ENCODE data around the gene CASTOR2.

CASTOR2 gene

GRCh38 chr7:75018570-75019364 lies 54.3 kb downstream of the CASTOR2 start:
- H3K36me3 Mint-ChIP-seq (ENCODE audit: insufficient read depth): no peaks in the 10 kb centered on the region
- no peak overlapping the region for H3K27ac Mint-ChIP-seq
- ATAC-seq (replicated peaks): no peak
- no peaks in the 10 kb centered on the region for H3K27me3 Mint-ChIP-seq
- no peaks in the 10 kb centered on the region for H3K4me1 Mint-ChIP-seq (ENCODE audit: low read depth in 2 of 2)
- H3K9me3 Mint-ChIP-seq: no peaks in the 10 kb centered on the region
- no peak for DNase-seq
- H3K4me3 Mint-ChIP-seq: no peak overlapping the region

- H3K36me3 Mint-ChIP-seq (ENCODE audit: insufficient read depth): no peaks in the 10 kb centered on the region
- H3K4me3 Mint-ChIP-seq: no peak overlapping the region
- ATAC-seq (replicated peaks): no peak
- DNase-seq: no peak
- H3K9me3 Mint-ChIP-seq: no peaks in the 10 kb centered on the region
- no peaks in the 10 kb centered on the region for H3K27me3 Mint-ChIP-seq
- H3K4me1 Mint-ChIP-seq (ENCODE audit: low read depth in 2 of 2): no peaks in the 10 kb centered on the region
- no peak overlapping the region for H3K27ac Mint-ChIP-seq
These were observed 55.3 kb downstream of the CASTOR2 start for GRCh38 chr7:75019800-75020199.

GRCh38 chr7:75024922-75025321 lies 60.4 kb downstream of the CASTOR2 start:
- ATAC-seq (replicated peaks) (no peak), DNase-seq (no peak)
- peak overlapping the region; percentile 54 to 83 for H3K27ac Mint-ChIP-seq
- H3K27me3 Mint-ChIP-seq: no peaks in the 10 kb centered on the region
- no peaks in the 10 kb centered on the region for H3K4me1 Mint-ChIP-seq (ENCODE audit: low read depth in 2 of 2)
- no peak overlapping the region for H3K4me3 Mint-ChIP-seq
- no peaks in the 10 kb centered on the region for H3K9me3 Mint-ChIP-seq
- peaks cover 6% of the 10 kb centered on the region for H3K36me3 Mint-ChIP-seq (ENCODE audit: insufficient read depth)

GRCh38 chr7:75028299-75028698 lies 63.8 kb downstream of the CASTOR2 start:
- Mint-ChIP-seq H3K9me3 (no peaks in the 10 kb centered on the region), H3K27me3 (no peaks in the 10 kb centered on the region), H3K36me3 (ENCODE audit: insufficient read depth) (peaks cover 6% of the 10 kb centered on the region), H3K4me3 (no peak overlapping the region), H3K4me1 (ENCODE audit: low read depth in 2 of 2) (no peaks in the 10 kb centered on the region), H3K27ac (no peak overlapping the region)
- no peak for ATAC-seq (replicated peaks)
- DNase-seq: no peak

GRCh38 chr7:75033064-75033463 lies 68.6 kb downstream of the CASTOR2 start:
- no peaks in the 10 kb centered on the region for H3K4me1 Mint-ChIP-seq (ENCODE audit: low read depth in 2 of 2)
- no peaks in the 10 kb centered on the region for H3K27me3 Mint-ChIP-seq
- no peaks in the 10 kb centered on the region for H3K9me3 Mint-ChIP-seq
- H3K27ac Mint-ChIP-seq: no peak overlapping the region
- ATAC-seq (replicated peaks) (no peak), DNase-seq (no peak)
- no peak overlapping the region for H3K4me3 Mint-ChIP-seq
- no peaks in the 10 kb centered on the region for H3K36me3 Mint-ChIP-seq (ENCODE audit: insufficient read depth)

GRCh38 chr7:75033826-75034225 lies 69.3 kb downstream of the CASTOR2 start:
- Mint-ChIP-seq H3K36me3 (ENCODE audit: insufficient read depth) (no peaks in the 10 kb centered on the region), H3K4me3 (no peak overlapping the region), H3K27me3 (no peaks in the 10 kb centered on the region), H3K27ac (no peak overlapping the region), H3K9me3 (no peaks in the 10 kb centered on the region), H3K4me1 (ENCODE audit: low read depth in 2 of 2) (no peaks in the 10 kb centered on the region)
- no peak for ATAC-seq (replicated peaks)
- DNase-seq: no peak

GRCh38 chr7:75038508-75038907 lies 74.0 kb downstream of the CASTOR2 start:
- no peak overlapping the region for H3K4me3 Mint-ChIP-seq
- no peaks in the 10 kb centered on the region for H3K27me3 Mint-ChIP-seq
- H3K4me1 Mint-ChIP-seq (ENCODE audit: low read depth in 2 of 2): no peaks in the 10 kb centered on the region
- peaks cover 12% of the 10 kb centered on the region for H3K36me3 Mint-ChIP-seq (ENCODE audit: insufficient read depth)
- H3K9me3 Mint-ChIP-seq: no peaks in the 10 kb centered on the region
- no peak overlapping the region for H3K27ac Mint-ChIP-seq
- ATAC-seq (replicated peaks) (no peak), DNase-seq (no peak)

GRCh38 chr7:75039166-75039565 lies 74.7 kb downstream of the CASTOR2 start:
- H3K27ac Mint-ChIP-seq: no peak overlapping the region
- H3K27me3 Mint-ChIP-seq: no peaks in the 10 kb centered on the region
- DNase-seq: no peak
- H3K9me3 Mint-ChIP-seq: no peaks in the 10 kb centered on the region
- no peak overlapping the region for H3K4me3 Mint-ChIP-seq
- H3K4me1 Mint-ChIP-seq (ENCODE audit: low read depth in 2 of 2): no peaks in the 10 kb centered on the region
- no peak for ATAC-seq (replicated peaks)
- H3K36me3 Mint-ChIP-seq (ENCODE audit: insufficient read depth): peaks cover 16% of the 10 kb centered on the region

GRCh38 chr7:75039709-75040108 lies 75.2 kb downstream of the CASTOR2 start:
- ATAC-seq (replicated peaks) (no peak), DNase-seq (no peak)
- Mint-ChIP-seq H3K4me3 (no peak overlapping the region), H3K9me3 (no peaks in the 10 kb centered on the region), H3K36me3 (ENCODE audit: insufficient read depth) (peaks cover 16% of the 10 kb centered on the region), H3K27ac (peak overlapping the region in 1 of 2 donors; percentile 60), H3K4me1 (ENCODE audit: low read depth in 2 of 2) (no peaks in the 10 kb centered on the region), H3K27me3 (no peaks in the 10 kb centered on the region)

- no peak overlapping the region for H3K4me3 Mint-ChIP-seq
- H3K27me3 Mint-ChIP-seq: no peaks in the 10 kb centered on the region
- H3K27ac Mint-ChIP-seq: no peak overlapping the region
- no peak for DNase-seq
- H3K4me1 Mint-ChIP-seq (ENCODE audit: low read depth in 2 of 2): no peaks in the 10 kb centered on the region
- H3K36me3 Mint-ChIP-seq (ENCODE audit: insufficient read depth): peaks cover 20% of the 10 kb centered on the region
- no peak for ATAC-seq (replicated peaks)
- H3K9me3 Mint-ChIP-seq: no peaks in the 10 kb centered on the region
These were observed 76.0 kb downstream of the CASTOR2 start for GRCh38 chr7:75040512-75040911.

GRCh38 chr7:75042286-75042685 lies 77.8 kb downstream of the CASTOR2 start:
- no peak for ATAC-seq (replicated peaks)
- Mint-ChIP-seq H3K36me3 (ENCODE audit: insufficient read depth) (peaks cover 23% of the 10 kb centered on the region), H3K27ac (peak overlapping the region in 1 of 2 donors; percentile 28), H3K4me3 (no peak overlapping the region), H3K9me3 (no peaks in the 10 kb centered on the region), H3K27me3 (no peaks in the 10 kb centered on the region), H3K4me1 (ENCODE audit: low read depth in 2 of 2) (no peaks in the 10 kb centered on the region)
- DNase-seq: no peak

- no peak for DNase-seq
- no peak for ATAC-seq (replicated peaks)
- Mint-ChIP-seq H3K27me3 (no peaks in the 10 kb centered on the region), H3K36me3 (ENCODE audit: insufficient read depth) (peaks cover 23% of the 10 kb centered on the region), H3K4me3 (no peak overlapping the region), H3K9me3 (no peaks in the 10 kb centered on the region), H3K27ac (no peak overlapping the region), H3K4me1 (ENCODE audit: low read depth in 2 of 2) (no peaks in the 10 kb centered on the region)
These were observed 78.6 kb downstream of the CASTOR2 start for GRCh38 chr7:75042831-75043703.

- H3K4me1 Mint-ChIP-seq (ENCODE audit: low read depth in 2 of 2): no peaks in the 10 kb centered on the region
- ATAC-seq (replicated peaks) (no peak), DNase-seq (no peak)
- no peak overlapping the region for H3K27ac Mint-ChIP-seq
- peaks cover 39% of the 10 kb centered on the region for H3K36me3 Mint-ChIP-seq (ENCODE audit: insufficient read depth)
- no peaks in the 10 kb centered on the region for H3K27me3 Mint-ChIP-seq
- no peaks in the 10 kb centered on the region for H3K9me3 Mint-ChIP-seq
- no peak overlapping the region for H3K4me3 Mint-ChIP-seq
These were observed 81.4 kb downstream of the CASTOR2 start for GRCh38 chr7:75045881-75046280.
